Small intestine (tissue), 7 donors: ENCODE data around the gene C5orf15. TPM values are rescaled to one million over a fixed set of nuclear protein-coding genes. Genes with fewer than 3 reads are reported as not detected.

ENCODE experiments used
- DNase-seq, 2 donors: peaks; one replicate each; pipeline versions ENCODE4 v3.0.0 to v3.0.0-alpha.2; 2013
- FAIRE-seq: peaks from 2 replicates; lab custom pipeline; 2012; peaks lifted over from hg19 to GRCh38; lab: Jason Lieb, UNC
- H3K27ac ChIP-seq, 3 donors: one replicate each; pipeline ENCODE4 v1.5.1; 2013; ENCODE audit warnings: low read length in 2 of 3, mild to moderate bottlenecking in 2 of 3, control low read depth in 1 of 3, inconsistent platforms in 1 of 3, low read depth in 1 of 3, moderate library complexity in 1 of 3
- H3K27me3 ChIP-seq, 3 donors: one replicate each; pipeline ENCODE4 v1.6.1; 2013; ENCODE audit warnings: low read length in 3 of 3, inconsistent platforms in 1 of 3; ENCODE audit not compliant: control insufficient read depth in 3 of 3, insufficient read depth in 3 of 3
- H3K36me3 ChIP-seq, 3 donors: one replicate each; pipeline ENCODE4 v1.6.1; 2013; ENCODE audit warnings: low read length in 3 of 3, inconsistent platforms in 1 of 3, low read depth in 1 of 3, mild to moderate bottlenecking in 1 of 3, moderate library complexity in 1 of 3; ENCODE audit not compliant: control insufficient read depth in 3 of 3, insufficient read depth in 2 of 3
- H3K4me1 ChIP-seq, 3 donors: one replicate each; pipeline ENCODE4 v1.6.1; 2013; ENCODE audit warnings: low read length in 2 of 3, inconsistent platforms in 1 of 3, low read depth in 1 of 3, mild to moderate bottlenecking in 1 of 3, moderate library complexity in 1 of 3; ENCODE audit not compliant: control insufficient read depth in 3 of 3, insufficient read depth in 2 of 3
- H3K4me3 ChIP-seq, 3 donors: one replicate each; pipeline ENCODE4 v1.5.1; 2013; ENCODE audit warnings: low read length in 3 of 3, control low read depth in 1 of 3, inconsistent platforms in 1 of 3, low read depth in 1 of 3, mild to moderate bottlenecking in 1 of 3, moderate library complexity in 1 of 3
- H3K9me3 ChIP-seq, 2 donors: one replicate each; pipeline ENCODE4 v1.6.1; 2013; ENCODE audit warnings: low read depth in 1 of 2, low read length in 1 of 2; ENCODE audit not compliant: control insufficient read depth in 2 of 2, insufficient read depth in 1 of 2
- WGBS, 3 donors: extraction: QIAGEN DNeasy Blood & Tissue Kit; methylation state at CpG; one replicate each; pipeline ENCODE4 v1.1.7; 2013; 5-methylcytosine and 5-hydroxymethylcytosine counted together
- polyA plus RNA-seq, 4 donors: library from polyadenylated mRNA; stranded (reverse) in 3 of 4; unstranded in 1 of 4; fragments of 200-250 nt in 3 of 4; fragments of 120-200 nt in 1 of 4; gene quantifications; one replicate each; pipeline versions ENCODE4 v1.2.1 to v1.2.3, GENCODE V29; 2013
- donor health status: healthy with polysubstance abuse.
- donor health status: control.
- donor health status: control.
- donor health status: Bipolar disorder and iron deficiency.
- donor health status: healthy.

Gene C5orf15
- polyA plus RNA-seq, 4 donors, result 17.3 to 71.2 (median 29.7) TPM

DNA sequence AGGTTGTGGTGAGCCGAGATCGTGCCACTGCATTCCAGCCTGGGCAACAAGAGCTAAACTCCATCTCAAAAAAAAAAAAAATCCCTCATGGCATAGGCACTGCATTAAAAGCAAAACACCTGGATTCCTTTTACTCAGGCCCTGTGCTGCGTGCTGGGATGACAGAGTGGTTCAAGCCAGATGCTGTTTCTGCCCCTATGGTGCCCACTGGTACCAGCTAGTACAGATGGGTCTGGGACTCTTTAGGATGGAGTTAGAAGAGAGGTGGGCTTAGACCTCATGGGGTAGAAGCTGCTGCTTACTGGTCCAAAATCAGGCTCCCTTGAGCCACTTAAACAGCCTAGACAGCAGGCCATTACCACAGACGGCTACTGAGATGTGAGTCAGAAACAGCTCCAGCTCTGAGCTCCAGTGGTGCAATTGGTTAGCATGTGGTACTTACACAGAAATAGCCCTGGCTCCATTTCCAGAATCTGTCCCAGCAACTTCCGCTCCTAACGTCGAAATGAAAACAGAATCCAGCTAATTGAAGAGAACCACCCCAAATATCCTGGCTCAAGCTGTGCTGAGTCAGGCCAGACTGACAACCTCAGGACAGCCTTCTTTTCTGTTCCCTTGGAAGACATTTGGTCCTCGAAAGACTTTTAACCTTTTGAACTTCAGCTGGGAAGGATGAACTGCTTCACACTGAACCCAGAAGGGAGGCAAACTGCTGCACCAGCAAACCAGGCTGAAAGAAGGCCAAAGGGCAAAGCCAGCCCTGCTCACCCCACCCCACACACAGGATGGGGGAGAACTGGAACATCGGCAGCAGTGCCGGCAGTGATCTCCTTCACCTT lies 15.5 kb downstream of the C5orf15 start:
- 47 to 54% (median 53%) methylated on average over 10 of the region's 10 CpGs for WGBS, 3 donors
- peak overlapping the region in 2 of 3 donors; percentile 15 to 65 for H3K27ac ChIP-seq

DNA sequence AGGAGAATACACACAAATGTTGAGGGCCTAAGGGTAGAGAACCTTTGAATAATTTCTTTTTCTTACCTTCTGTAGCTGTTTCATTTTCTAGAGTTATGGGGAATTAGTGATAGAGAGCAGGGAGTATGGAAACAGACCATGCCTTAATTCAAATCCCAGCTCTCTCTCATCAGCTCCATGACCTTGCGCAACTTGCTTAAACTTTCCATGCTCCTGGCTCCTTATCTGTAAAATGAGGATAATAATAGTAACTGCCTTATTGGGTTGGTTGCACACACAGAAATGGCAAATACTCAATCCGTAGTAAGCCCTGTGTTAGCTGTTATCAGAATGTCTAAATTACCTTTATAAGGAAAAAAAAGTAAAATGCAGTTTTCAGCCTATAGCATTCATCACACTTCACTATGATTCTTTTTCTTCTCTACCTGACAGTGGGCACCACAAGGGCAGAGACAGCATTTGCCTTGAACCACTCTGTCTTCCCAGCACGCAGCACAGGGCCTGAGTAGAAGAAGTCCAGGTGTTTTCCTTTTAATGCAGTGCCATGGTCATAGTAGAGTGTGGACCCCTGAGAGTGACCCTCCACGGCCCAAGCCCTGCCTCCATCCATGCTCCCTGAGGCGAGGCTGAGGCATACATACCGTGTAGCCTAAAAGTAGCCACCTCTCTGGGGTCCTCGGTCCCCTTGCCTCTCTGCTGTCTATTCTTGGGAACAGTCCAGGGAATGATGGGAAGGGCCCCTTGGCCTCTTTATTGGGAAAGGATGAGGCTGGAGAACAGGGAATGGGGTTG lies 17.4 kb downstream of the C5orf15 start:
- Histone ChIP-seq H3K4me1 (peaks cover 0 to 7% (median 4%) of the 10 kb centered on the region in 3 donors), H3K27ac (no peak overlapping the region)
- no peak for FAIRE-seq

More for the DNA sequence above, 15.5 kb downstream of the C5orf15 start:
- peak; percentile 50 to 87 for DNase-seq
- H3K4me1 ChIP-seq, result peaks cover 0 to 7% (median 6%) of the 10 kb centered on the region in 3 donors
- no peak for FAIRE-seq
- no peaks in the 10 kb centered on the region for H3K27me3 ChIP-seq
- H3K36me3 ChIP-seq, result peaks cover 2 to 16% (median 3%) of the 10 kb centered on the region in 3 donors
- H3K4me3 ChIP-seq, result no peak overlapping the region
- no peaks in the 10 kb centered on the region for H3K9me3 ChIP-seq

DNA sequence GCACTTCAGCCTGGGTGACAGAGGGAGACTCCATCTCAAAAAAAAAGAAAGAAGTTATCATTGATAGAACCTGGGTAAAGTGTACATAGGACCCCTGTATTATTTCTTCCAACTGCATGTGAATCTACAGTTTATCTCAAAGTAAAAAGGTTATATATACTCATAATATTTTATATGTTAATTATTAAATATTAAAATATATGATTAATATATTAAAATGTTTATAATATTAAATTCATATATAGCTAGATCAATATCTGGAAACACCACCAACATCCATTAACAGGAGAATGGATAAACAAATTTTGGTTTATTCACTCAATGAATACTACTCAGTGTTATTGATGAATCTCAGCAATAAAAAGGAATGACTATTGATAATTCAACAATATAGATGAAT lies 19.7 kb downstream of the C5orf15 start:
- Histone ChIP-seq H3K9me3 (no peaks in the 10 kb centered on the region), H3K36me3 (peaks cover 0 to 3% (median 0%) of the 10 kb centered on the region in 3 donors), H3K4me3 (no peak overlapping the region), H3K4me1 (peaks cover 0 to 7% (median 4%) of the 10 kb centered on the region in 3 donors), H3K27ac (no peak overlapping the region), H3K27me3 (no peaks in the 10 kb centered on the region)
- FAIRE-seq, result no peak
- DNase-seq, result no peak

More for the DNA sequence above, 17.4 kb downstream of the C5orf15 start:
- no peak for DNase-seq
- Histone ChIP-seq H3K27me3 (no peaks in the 10 kb centered on the region), H3K36me3 (peaks cover 0 to 13% (median 0%) of the 10 kb centered on the region in 3 donors), H3K9me3 (no peaks in the 10 kb centered on the region), H3K4me3 (no peak overlapping the region)
- WGBS, 3 donors, result 88 to 89% (median 88%) methylated on average over 7 of the region's 7 CpGs

DNA sequence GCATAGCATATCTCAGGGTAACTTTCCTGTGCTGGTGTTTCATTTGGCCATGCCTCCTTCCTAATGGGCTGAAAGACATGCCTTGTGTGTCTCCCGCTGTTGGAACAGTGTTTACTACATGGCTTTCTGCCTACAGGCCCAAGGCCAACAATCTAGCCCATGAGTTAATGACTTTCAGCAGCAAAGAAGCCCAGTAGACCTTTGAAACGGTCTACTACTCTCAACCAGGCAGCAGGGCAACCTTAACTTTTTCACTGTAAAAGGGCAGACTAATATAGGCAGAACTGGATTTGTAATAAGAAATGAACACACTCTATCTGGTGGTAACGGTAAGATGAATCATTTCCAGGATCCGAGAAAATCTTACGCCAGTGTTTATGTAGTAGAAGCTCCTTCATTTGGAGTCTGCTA lies 21.0 kb downstream of the C5orf15 start:
- Histone ChIP-seq H3K4me1 (no peaks in the 10 kb centered on the region), H3K9me3 (no peaks in the 10 kb centered on the region), H3K27me3 (no peaks in the 10 kb centered on the region), H3K4me3 (no peak overlapping the region), H3K36me3 (no peaks in the 10 kb centered on the region), H3K27ac (no peak overlapping the region)
- 60 to 68% (median 63%) methylated on average over 5 of the region's 5 CpGs for WGBS, 3 donors
- FAIRE-seq, result no peak
- peak in 1 of 2 donors; percentile 21 for DNase-seq

DNA sequence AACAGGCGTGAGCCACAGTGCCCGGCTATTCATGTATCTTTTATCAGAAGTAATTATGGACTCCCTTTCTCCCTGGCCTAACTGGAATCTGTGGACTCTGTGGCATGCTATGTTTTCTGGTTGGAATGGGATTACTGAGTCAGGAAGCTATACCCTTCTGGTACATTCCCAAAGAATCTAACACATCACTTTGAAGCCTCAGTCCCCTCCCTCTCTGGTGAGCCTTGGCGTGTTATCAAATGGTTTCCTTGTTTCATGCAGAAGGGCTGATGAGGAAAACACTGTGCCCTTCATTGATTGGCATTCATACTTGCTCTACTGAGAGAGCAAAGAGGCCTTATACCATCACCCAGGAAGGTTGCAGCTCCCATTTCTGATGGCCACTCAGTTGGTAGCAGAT lies 22.9 kb downstream of the C5orf15 start:
- no peaks in the 10 kb centered on the region for H3K27me3 ChIP-seq
- WGBS, 3 donors, result 44 to 72% (median 70%) methylated on average over 3 of the region's 3 CpGs
- H3K9me3 ChIP-seq, result no peaks in the 10 kb centered on the region
- FAIRE-seq (no peak), DNase-seq (no peak)
- no peaks in the 10 kb centered on the region for H3K4me1 ChIP-seq
- H3K36me3 ChIP-seq, result no peaks in the 10 kb centered on the region
- no peak overlapping the region for H3K4me3 ChIP-seq
- no peak overlapping the region for H3K27ac ChIP-seq

DNA sequence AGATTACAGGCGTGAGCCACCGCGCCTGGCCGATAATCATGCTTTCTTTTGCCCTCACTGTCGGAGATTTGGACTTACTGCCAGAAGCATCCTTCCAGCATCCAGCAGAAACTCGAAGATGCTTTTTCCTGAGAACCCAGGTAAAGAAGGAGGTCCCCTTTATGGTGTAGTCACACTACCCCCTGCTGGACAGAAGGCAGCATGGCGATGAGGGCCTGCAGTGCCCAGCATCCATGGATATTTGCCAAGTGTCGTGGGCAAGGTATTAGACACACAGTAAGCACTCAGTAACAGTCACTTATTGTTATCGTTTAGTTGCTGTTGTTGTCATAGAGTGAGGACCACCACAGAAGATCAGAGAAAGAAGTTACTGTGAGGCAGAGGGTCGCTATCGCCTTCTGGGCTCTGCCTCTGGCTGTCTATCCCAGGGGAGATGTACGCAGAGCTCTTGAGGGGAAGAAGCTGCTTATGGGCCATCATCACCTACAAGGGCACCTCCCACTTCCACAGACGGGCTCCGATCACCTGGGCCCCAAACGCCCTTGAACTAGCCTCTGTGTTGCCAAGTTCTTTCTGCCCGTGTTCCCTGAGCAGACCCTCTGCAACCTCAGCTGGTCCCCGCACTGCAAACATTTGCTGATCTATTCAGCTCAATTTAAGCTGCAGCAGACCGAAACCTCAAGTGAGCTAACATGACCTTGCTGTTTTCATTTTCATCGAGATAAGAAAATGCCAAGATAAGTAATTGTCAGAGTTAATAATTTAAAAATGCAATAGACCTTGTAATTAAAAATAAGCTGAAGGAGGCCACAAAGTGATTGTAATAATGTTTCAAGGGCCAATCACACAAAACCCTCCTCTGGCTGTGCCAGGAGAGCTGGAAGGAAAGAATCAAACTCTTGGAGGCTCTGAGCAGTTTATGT lies 23.9 kb downstream of the C5orf15 start:
- no peaks in the 10 kb centered on the region for H3K27me3 ChIP-seq
- 25 to 57% (median 42%) methylated on average over 19 of the region's 19 CpGs for WGBS, 3 donors
- no peaks in the 10 kb centered on the region for H3K36me3 ChIP-seq
- FAIRE-seq (no peak), DNase-seq (peak; percentile 76 to 78)
- no peaks in the 10 kb centered on the region for H3K9me3 ChIP-seq
- peaks cover 0 to 3% (median 0%) of the 10 kb centered on the region in 3 donors for H3K4me1 ChIP-seq
- no peak overlapping the region for H3K4me3 ChIP-seq
- no peak overlapping the region for H3K27ac ChIP-seq

DNA sequence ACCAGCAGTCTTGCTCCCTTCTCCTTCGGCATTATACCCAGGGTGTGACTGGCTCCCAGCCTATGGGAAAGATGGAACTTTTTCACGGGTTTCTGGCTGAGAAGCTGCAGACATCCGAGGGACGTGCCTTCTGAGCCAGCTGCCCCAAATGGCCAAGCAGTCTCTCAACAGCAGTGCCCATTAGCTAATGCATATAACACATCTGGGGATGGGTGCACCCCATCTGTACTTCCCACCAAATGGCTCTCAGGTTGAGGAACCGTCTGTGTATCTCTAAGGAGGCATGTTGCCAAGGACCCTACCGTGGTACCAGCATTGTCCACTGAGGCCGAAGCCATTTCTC lies 25.0 kb downstream of the C5orf15 start:
- Histone ChIP-seq H3K4me3 (no peak overlapping the region), H3K36me3 (no peaks in the 10 kb centered on the region), H3K4me1 (peaks cover 0 to 7% (median 0%) of the 10 kb centered on the region in 3 donors), H3K9me3 (no peaks in the 10 kb centered on the region), H3K27me3 (no peaks in the 10 kb centered on the region), H3K27ac (no peak overlapping the region)
- FAIRE-seq (no peak), DNase-seq (no peak)
- WGBS, 3 donors, result 60 to 82% (median 66%) methylated on average over 7 of the region's 7 CpGs
